Endothelial cell of umbilical vein (primary cell): ENCODE measurements around the gene PLCD3.

Source experiments
- EZH2 ChIP-seq: IDR thresholded peaks from 2 replicates; pipeline ENCODE4 v1.6.1; 2012; ENCODE audit warnings: borderline replicate concordance, low read depth, mild to moderate bottlenecking, moderate library complexity, low read length, inconsistent platforms; ENCODE audit not compliant: severe bottlenecking
- GATA2 ChIP-seq: IDR thresholded peaks from 2 replicates; pipeline ENCODE4 v1.7.0; 2011; ENCODE audit warnings: low read depth, mild to moderate bottlenecking, moderate library complexity, mixed read lengths, low read length; ENCODE audit not compliant: insufficient read length, insufficient read depth
- JUN ChIP-seq: IDR thresholded peaks from 2 replicates; pipeline ENCODE4 v1.6.1; 2011; ENCODE audit warnings: borderline replicate concordance, low read depth; ENCODE audit not compliant: insufficient read length, insufficient read depth
- POLR2A ChIP-seq: IDR thresholded peaks from 2 replicates; pipeline ENCODE4 v1.6.1; 2012; ENCODE audit warnings: low read depth, mild to moderate bottlenecking, control low read depth, low read length
- TF ChIP-seq, protein P1 (sequence below), 2 donors: IDR thresholded peaks; 1 replicate in 1 of 2; 2 replicates in 1 of 2; pipeline ENCODE4 v1.5.1; 2011; ENCODE audit warnings: low read length in 2 of 2, mild to moderate bottlenecking in 2 of 2, moderate library complexity in 2 of 2, control low read depth in 1 of 2, inconsistent platforms in 1 of 2, low read depth in 1 of 2; ENCODE audit not compliant: insufficient read depth in 1 of 2; ENCODE audit errors: extremely low read depth in 1 of 2

DNA sequence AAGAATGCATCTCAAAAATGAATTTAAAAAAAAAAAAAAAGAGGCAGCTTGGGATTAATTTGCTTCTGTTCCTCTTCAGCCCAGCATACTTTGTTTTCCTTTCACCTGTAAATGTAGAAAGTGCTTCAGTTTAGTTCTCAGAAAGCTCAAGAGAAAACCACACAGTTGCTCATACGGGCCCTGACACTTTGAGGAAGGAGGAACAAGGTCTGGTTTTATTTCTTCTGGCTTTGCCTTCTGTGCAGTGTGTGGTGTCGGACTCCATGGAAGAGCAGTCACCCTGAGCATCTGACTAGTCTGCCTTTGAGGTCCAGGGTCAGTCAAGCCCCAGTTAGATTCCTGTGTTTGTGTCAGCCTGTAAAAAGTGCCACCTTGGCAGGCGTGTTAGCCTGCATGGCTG is 43.6 kb downstream of the PLCD3 start:
- TF ChIP-seq POLR2A: no peak
- TF ChIP-seq, protein P1, sequence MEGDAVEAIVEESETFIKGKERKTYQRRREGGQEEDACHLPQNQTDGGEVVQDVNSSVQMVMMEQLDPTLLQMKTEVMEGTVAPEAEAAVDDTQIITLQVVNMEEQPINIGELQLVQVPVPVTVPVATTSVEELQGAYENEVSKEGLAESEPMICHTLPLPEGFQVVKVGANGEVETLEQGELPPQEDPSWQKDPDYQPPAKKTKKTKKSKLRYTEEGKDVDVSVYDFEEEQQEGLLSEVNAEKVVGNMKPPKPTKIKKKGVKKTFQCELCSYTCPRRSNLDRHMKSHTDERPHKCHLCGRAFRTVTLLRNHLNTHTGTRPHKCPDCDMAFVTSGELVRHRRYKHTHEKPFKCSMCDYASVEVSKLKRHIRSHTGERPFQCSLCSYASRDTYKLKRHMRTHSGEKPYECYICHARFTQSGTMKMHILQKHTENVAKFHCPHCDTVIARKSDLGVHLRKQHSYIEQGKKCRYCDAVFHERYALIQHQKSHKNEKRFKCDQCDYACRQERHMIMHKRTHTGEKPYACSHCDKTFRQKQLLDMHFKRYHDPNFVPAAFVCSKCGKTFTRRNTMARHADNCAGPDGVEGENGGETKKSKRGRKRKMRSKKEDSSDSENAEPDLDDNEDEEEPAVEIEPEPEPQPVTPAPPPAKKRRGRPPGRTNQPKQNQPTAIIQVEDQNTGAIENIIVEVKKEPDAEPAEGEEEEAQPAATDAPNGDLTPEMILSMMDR (IDR thresholded peaks at IDR 0.05; ENCODE audit: extremely low read depth in 1 of 2, insufficient read depth in 1 of 2, low read depth in 1 of 2, low read length in 2 of 2): no peak
- no peak for TF ChIP-seq EZH2
- no peak for TF ChIP-seq GATA2
- no peak for TF ChIP-seq JUN
